SK-N-SH (cell line): ENCODE measurements around the gene COL12A1. TPM values are rescaled to one million over a fixed set of nuclear protein-coding genes. Genes with fewer than 3 reads are reported as not detected.
"Not testable (repeated sequence)": the region's sequence is repeated elsewhere in the genome, so short reads cannot be mapped to it uniquely, and the experiment has no call there.

Experiments
- CTCF ChIA-PET: fragments of 300-600, 350-600 bp; formaldehyde crosslinking; extraction: SDS; loops from one replicate; lab custom pipeline; 2021; lab: Yijun Ruan, JAX
- POLR2A ChIA-PET: fragments of 350-600 bp; sonication (Branson Sonifier 250); formaldehyde crosslinking; extraction: SDS; loops from one replicate; lab custom pipeline; 2020; ENCODE audit warnings: antibody characterized with exemption, inconsistent platforms; lab: Yijun Ruan, JAX
- DNase-seq: peaks from one replicate; pipeline ENCODE4 v3.0.0; 2012
- H2AFZ ChIP-seq: fragments of 200-600 bp; sonication (generic); 2 replicates; pipeline ENCODE4 v1.8.1; 2016; ENCODE audit warnings: antibody characterized with exemption, mild to moderate bottlenecking, low read depth
- H3F3A ChIP-seq: fragments of 200-600 bp; sonication (generic); replicated peaks from 2 replicates; pipeline ENCODE3; 2016; ENCODE audit warnings: antibody characterized with exemption, mild to moderate bottlenecking; ENCODE audit not compliant: insufficient read depth
- H3K27ac ChIP-seq, 2 experiments: fragments of 200-500 bp in 1 of 2; fragments of 200-600 bp in 1 of 2; sonication (Bioruptor generic) in 1 of 2; sonication (generic), shearing (Covaris generic) in 1 of 2; 2 replicates each; pipeline versions ENCODE4 v1.5.1 to v1.6.1; 2014 to 2016; ENCODE audit warnings: low read depth in 2 of 2, inconsistent platforms in 1 of 2, low read length in 1 of 2, mild to moderate bottlenecking in 1 of 2, mixed read lengths in 1 of 2
- H3K27me3 ChIP-seq: fragments of 200-600 bp; sonication (generic), shearing (Covaris generic); 2 replicates; pipeline ENCODE4 v1.6.1; 2016; ENCODE audit warnings: mixed run types; ENCODE audit not compliant: insufficient read depth
- H3K36me3 ChIP-seq, 2 experiments: fragments of 200-500 bp in 1 of 2; fragments of 200-600 bp in 1 of 2; sonication (Bioruptor generic) in 1 of 2; sonication (generic) in 1 of 2; replicated peaks in 1 of 2; 2 replicates each; pipeline versions ENCODE3 to v1.5.1; 2014 to 2016; ENCODE audit warnings: low read length in 1 of 2, mild to moderate bottlenecking in 1 of 2; ENCODE audit not compliant: insufficient read depth in 2 of 2, control insufficient read depth in 1 of 2
- H3K4me1 ChIP-seq, 2 experiments: fragments of 200-500 bp in 1 of 2; fragments of 200-600 bp in 1 of 2; sonication (Bioruptor generic) in 1 of 2; sonication (generic), shearing (Covaris generic) in 1 of 2; 2 replicates each; pipeline versions ENCODE4 v1.5.1 to v1.6.1; 2014 to 2016; ENCODE audit warnings: low read depth in 1 of 2, low read length in 1 of 2, mixed run types in 1 of 2; ENCODE audit not compliant: insufficient read depth in 2 of 2, control insufficient read depth in 1 of 2
- H3K4me2 ChIP-seq: fragments of 200-600 bp; sonication (generic), shearing (Covaris generic); 2 replicates; pipeline ENCODE4 v1.6.1; 2017; ENCODE audit warnings: mixed run types
- H3K4me3 ChIP-seq, 2 experiments: fragments of 200-500 bp in 1 of 2; fragments of 200-600 bp in 1 of 2; sonication (Bioruptor generic) in 1 of 2; sonication (generic), shearing (Covaris generic) in 1 of 2; 2 replicates each; pipeline versions ENCODE4 v1.5.1 to v1.8.1; 2014 to 2016; ENCODE audit warnings: low read depth in 2 of 2, inconsistent platforms in 1 of 2, low read length in 1 of 2, mild to moderate bottlenecking in 1 of 2, mixed read lengths in 1 of 2, moderate library complexity in 1 of 2
- H3K79me2 ChIP-seq: fragments of 200-600 bp; sonication (generic); 2 replicates; pipeline ENCODE4 v1.8.1; 2017; ENCODE audit warnings: mild to moderate bottlenecking; ENCODE audit not compliant: insufficient read depth
- H3K9ac ChIP-seq: fragments of 200-600 bp; sonication (generic); 2 replicates; pipeline ENCODE4 v1.6.1; 2017; ENCODE audit warnings: mixed run types
- H3K9me2 ChIP-seq: fragments of 200-600 bp; sonication (generic); 2 replicates; pipeline ENCODE4 v1.6.1; 2017; ENCODE audit warnings: mixed run types
- H3K9me3 ChIP-seq: fragments of 200-600 bp; sonication (generic); 2 replicates; pipeline ENCODE4 v1.6.1; 2017; ENCODE audit warnings: mixed run types, mild to moderate bottlenecking, moderate library complexity
- H4K20me1 ChIP-seq: fragments of 200-600 bp; sonication (generic); 2 replicates; pipeline ENCODE4 v1.6.1; 2017; ENCODE audit warnings: mild to moderate bottlenecking, mixed run types; ENCODE audit not compliant: insufficient read depth
- EP300 ChIP-seq, 2 experiments: IDR thresholded peaks; 2 replicates each; pipeline versions ENCODE4 v1.4.0 to v1.6.1; 2012; ENCODE audit warnings: borderline replicate concordance in 1 of 2, low read depth in 1 of 2, low read length in 1 of 2
- EZH2phosphoT487 ChIP-seq: fragments of 200-600 bp; sonication (generic); IDR thresholded peaks from 2 replicates; pipeline ENCODE4 v1.6.1; 2017; ENCODE audit warnings: low read depth, mixed run types, mild to moderate bottlenecking, antibody characterized with exemption, moderate library complexity, borderline replicate concordance
- MEF2A ChIP-seq: IDR thresholded peaks from 2 replicates; pipeline ENCODE4 v1.4.0; 2012; ENCODE audit warnings: low read depth, borderline replicate concordance
- RAD21 ChIP-seq: IDR thresholded peaks from 2 replicates; pipeline ENCODE4 v1.6.1; 2012; ENCODE audit warnings: mild to moderate bottlenecking, low read length
- RCOR1 ChIP-seq: fragments of 150-350 bp; IDR thresholded peaks from 2 replicates; pipeline ENCODE4 v1.6.1; 2017; ENCODE audit warnings: antibody characterized with exemption, low read length
- SIN3A ChIP-seq: IDR thresholded peaks from 2 replicates; pipeline ENCODE4 v1.6.1; 2012; ENCODE audit warnings: low read depth, mild to moderate bottlenecking, low read length, moderate library complexity, borderline replicate concordance
- TAF1 ChIP-seq: IDR thresholded peaks from 2 replicates; pipeline ENCODE4 v1.6.1; 2012; ENCODE audit warnings: low read depth, mild to moderate bottlenecking, low read length, moderate library complexity, borderline replicate concordance
- TCF12 ChIP-seq: IDR thresholded peaks from 2 replicates; pipeline ENCODE4 v1.4.0; 2012
- WGBS: methylation state at CpG from one replicate; pipeline ENCODE4 v1.1.6; 2017; ENCODE audit warnings: low lambda C conversion rate; 5-methylcytosine and 5-hydroxymethylcytosine counted together
- polyA plus RNA-seq, 3 experiments: library from polyadenylated mRNA; depleted of rRNA; stranded (reverse); fragments of >200 nt; gene quantifications; 2 replicates each; pipeline ENCODE4 v1.2.3, GENCODE V29; 2012

Gene COL12A1
- polyA plus RNA-seq, 1 of the 3 experiments (the other 2 are of a cell fraction): 0.03 TPM

DNA sequence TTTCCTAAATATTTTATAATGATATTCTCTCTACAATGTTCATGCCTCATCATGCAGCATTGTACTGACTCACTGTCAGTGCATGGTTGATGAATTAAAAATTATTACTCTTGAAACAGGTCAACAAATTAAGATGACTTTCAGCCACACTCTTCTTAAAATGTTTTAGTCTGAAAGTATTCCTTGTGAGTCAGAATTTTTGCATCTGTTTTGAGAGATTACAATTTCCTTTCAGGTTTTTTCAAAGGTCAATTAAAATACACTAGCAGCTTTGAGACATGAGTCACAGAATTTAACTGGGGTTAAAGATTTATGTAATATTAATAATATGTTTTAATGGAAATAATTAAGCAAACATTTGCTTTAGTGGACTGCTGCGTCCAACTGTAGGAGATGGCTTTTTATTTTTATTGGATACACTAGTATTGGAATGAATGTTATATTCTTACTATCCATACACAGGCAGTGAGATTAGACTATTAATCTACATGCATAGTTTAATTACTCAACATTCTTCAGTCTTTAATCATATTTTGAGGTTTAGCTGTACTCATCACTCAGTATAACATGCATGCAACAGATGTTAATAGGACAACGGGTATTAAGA lies 9.7 kb downstream of the COL12A1 start:
- no peaks in the 10 kb centered on the region for H3K9me2 ChIP-seq
- H3K4me3 ChIP-seq: no peak overlapping the region
- CTCF ChIA-PET: interaction anchor here (0.6 to 4.9 kb wide), 2 partner anchors 13 to 877 kb away, joined by 4 to 29 read pairs; no protein-coding TSS in a partner anchor
- no peak for DNase-seq
- WGBS: 9% methylated on average over 2 of the region's 2 CpGs
- no peaks in the 10 kb centered on the region for H4K20me1 ChIP-seq
- peaks cover 15% of the 10 kb centered on the region for H3K27me3 ChIP-seq
- H3K9me3 ChIP-seq: no peaks in the 10 kb centered on the region
- H3K36me3 ChIP-seq: no peaks in the 10 kb centered on the region
- peaks cover 8% of the 10 kb centered on the region for H3F3A ChIP-seq
- H3K4me1 ChIP-seq: no peaks in the 10 kb centered on the region
- H3K9ac ChIP-seq: no peak overlapping the region
- no peak overlapping the region for H3K4me2 ChIP-seq
- H3K79me2 ChIP-seq: no peaks in the 10 kb centered on the region; the same call in 1 of the 2 replicates
- H3K27ac ChIP-seq: no peak overlapping the region
- POLR2A ChIA-PET: no interaction called here
- TF ChIP-seq TCF12: no peak
- H2AFZ ChIP-seq: no peak overlapping the region

DNA sequence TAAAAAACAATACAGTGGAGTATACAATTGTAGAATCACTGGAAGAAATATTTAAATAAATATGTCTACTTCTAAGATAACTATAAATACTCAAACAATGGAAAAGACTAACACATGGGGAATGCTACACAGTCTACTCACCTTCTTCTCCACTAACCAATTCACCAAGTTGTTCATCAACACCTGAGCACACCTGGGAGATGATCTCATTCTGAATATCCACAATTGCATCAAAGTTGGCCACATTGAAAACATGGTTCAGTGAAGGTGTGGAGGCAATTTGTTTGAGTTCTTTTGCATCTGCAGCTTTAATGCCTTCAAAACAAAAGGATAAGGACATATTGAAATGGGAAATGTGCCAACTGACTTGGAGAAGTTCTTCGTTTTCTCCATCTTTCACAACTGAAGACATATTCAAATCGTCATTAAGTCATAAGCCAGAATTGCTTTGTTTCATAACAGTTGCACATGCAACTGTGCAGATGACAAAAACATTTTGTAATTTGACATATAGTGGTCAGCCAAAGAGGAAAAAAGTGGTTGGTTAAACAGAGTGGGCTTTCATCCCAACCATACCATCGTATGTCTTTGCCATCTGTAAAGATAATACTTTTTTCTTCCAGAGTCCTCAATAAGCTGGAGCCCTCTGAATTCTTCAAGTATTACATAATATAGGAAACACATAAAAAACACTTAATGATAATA lies 17.5 kb downstream of the COL12A1 start:
- no peak for TF ChIP-seq SIN3A
- TF ChIP-seq EP300 (IDR thresholded peaks at IDR 0.05; ENCODE audit: borderline replicate concordance in 1 of 2, low read depth in 1 of 2, low read length in 1 of 2): no peak
- no peaks in the 10 kb centered on the region for H3K9me3 ChIP-seq
- H2AFZ ChIP-seq: no peak overlapping the region
- CTCF ChIA-PET: interaction anchor here (1.5 kb wide), 1 partner anchor 21 kb away, joined by 8 read pairs; no protein-coding TSS in a partner anchor
- H3F3A ChIP-seq: no peaks in the 10 kb centered on the region
- DNase-seq: no peak
- no peak overlapping the region for H3K27ac ChIP-seq
- H3K4me1 ChIP-seq: no peaks in the 10 kb centered on the region
- H3K9me2 ChIP-seq: no peaks in the 10 kb centered on the region
- no peaks in the 10 kb centered on the region for H3K27me3 ChIP-seq
- H3K36me3 ChIP-seq: no peaks in the 10 kb centered on the region
- no peak overlapping the region for H3K9ac ChIP-seq
- H3K79me2 ChIP-seq: no peaks in the 10 kb centered on the region; the same call in 1 of the 2 replicates
- H4K20me1 ChIP-seq: no peaks in the 10 kb centered on the region
- 2% methylated on average over 3 of the region's 3 CpGs for WGBS
- no peak overlapping the region for H3K4me2 ChIP-seq
- no peak overlapping the region for H3K4me3 ChIP-seq
- POLR2A ChIA-PET: no interaction called here

DNA sequence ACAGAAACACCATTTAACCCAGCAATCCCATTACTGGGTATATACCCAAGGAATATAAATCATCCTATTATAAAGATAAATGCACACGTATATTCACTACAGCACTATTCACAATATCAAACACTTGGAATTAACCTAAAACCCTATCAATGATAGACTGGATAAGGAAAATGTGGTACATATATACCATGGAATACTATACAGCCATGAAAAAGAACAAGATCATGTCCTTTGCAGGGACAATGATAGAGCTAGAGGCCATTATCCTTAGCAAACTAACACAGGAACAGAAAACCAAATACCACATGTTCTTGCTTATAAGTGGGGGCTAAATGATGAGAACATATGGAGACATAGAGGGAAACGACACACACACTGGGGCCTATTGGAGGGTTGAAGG lies 19.3 kb downstream of the COL12A1 start:
- H3K27ac ChIP-seq, H3K4me1 ChIP-seq, H3F3A ChIP-seq, H3K27me3 ChIP-seq, H3K79me2 ChIP-seq, H3K36me3 ChIP-seq, H3K9me2 ChIP-seq, H3K4me3 ChIP-seq, CTCF ChIA-PET, H3K9ac ChIP-seq, H3K9me3 ChIP-seq, H2AFZ ChIP-seq, POLR2A ChIA-PET, H3K4me2 ChIP-seq, H4K20me1 ChIP-seq, DNase-seq: not testable (repeated sequence)
- 0% methylated on average over 2 of the region's 2 CpGs for WGBS

DNA sequence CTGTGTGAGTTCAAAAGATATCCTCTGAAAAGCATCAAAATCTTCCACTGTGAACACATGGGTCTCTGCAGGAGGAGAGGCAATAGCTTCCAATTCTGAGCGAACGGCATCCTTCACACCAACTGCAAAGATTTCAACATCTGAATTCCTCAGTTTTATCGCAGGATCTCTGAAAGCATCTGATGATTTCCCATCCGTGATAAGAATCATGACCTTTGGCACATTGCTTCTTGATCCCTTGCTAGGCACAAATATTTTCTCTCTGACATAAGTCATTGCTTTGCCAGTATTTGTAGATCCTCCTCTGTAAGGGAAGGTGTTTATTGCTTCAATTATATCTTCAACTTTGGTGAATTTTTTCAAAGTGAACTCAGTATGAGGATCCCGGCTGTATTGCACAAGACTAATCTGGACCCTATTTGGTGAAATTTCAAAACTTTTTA lies 22.7 kb downstream of the COL12A1 start:
- Histone ChIP-seq H2AFZ (no peak overlapping the region), H3K27me3 (no peaks in the 10 kb centered on the region), H3K4me3 (no peak overlapping the region), H3K4me2 (no peak overlapping the region), H3K9me2 (no peaks in the 10 kb centered on the region), H3K9ac (no peak overlapping the region), H3K9me3 (no peaks in the 10 kb centered on the region), H4K20me1 (no peaks in the 10 kb centered on the region), H3K4me1 (no peaks in the 10 kb centered on the region), H3K27ac (no peak overlapping the region), H3K36me3 (no peaks in the 10 kb centered on the region), H3K79me2 (no peaks in the 10 kb centered on the region), H3F3A (no peaks in the 10 kb centered on the region)
- no peak for DNase-seq
- CTCF ChIA-PET: interaction anchor here (1.2 to 1.4 kb wide), 2 partner anchors 11 to 22 kb away, joined by 3 to 5 read pairs; partner anchors contain the start of gene COL12A1
- POLR2A ChIA-PET: no interaction called here
- TF ChIP-seq MEF2A (no peak), TAF1 (no peak), EZH2phosphoT487 (no peak), RAD21 (no peak), RCOR1 (no peak)
- 2% methylated on average over 5 of the region's 5 CpGs for WGBS
